SK-N-DZ (cell line): ENCODE measurements around the gene ARRDC2. TPM values are rescaled to one million over a fixed set of nuclear protein-coding genes. Genes with fewer than 3 reads are reported as not detected.
"Not testable (repeated sequence)": the region's sequence is repeated elsewhere in the genome, so short reads cannot be mapped to it uniquely, and the experiment has no call there.

Source experiments
- DNase-seq: peaks from one replicate; pipeline ENCODE4 v3.0.0-alpha.2; 2015; ENCODE audit warnings: low spot score
- polyA plus RNA-seq, 2 experiments: library from polyadenylated mRNA; depleted of rRNA; stranded (reverse); fragments of >200 nt; gene quantifications; 2 replicates each; pipeline ENCODE4 v1.2.3, GENCODE V29; 2014

Gene ARRDC2
- polyA plus RNA-seq (2014; cell fraction: cytosol; rRNA removed): 3.1 and 3.6 TPM in 2 replicates
- polyA plus RNA-seq (2014; cell fraction: nucleus; rRNA removed): 3.2 and 18.3 TPM in 2 replicates

DNA sequence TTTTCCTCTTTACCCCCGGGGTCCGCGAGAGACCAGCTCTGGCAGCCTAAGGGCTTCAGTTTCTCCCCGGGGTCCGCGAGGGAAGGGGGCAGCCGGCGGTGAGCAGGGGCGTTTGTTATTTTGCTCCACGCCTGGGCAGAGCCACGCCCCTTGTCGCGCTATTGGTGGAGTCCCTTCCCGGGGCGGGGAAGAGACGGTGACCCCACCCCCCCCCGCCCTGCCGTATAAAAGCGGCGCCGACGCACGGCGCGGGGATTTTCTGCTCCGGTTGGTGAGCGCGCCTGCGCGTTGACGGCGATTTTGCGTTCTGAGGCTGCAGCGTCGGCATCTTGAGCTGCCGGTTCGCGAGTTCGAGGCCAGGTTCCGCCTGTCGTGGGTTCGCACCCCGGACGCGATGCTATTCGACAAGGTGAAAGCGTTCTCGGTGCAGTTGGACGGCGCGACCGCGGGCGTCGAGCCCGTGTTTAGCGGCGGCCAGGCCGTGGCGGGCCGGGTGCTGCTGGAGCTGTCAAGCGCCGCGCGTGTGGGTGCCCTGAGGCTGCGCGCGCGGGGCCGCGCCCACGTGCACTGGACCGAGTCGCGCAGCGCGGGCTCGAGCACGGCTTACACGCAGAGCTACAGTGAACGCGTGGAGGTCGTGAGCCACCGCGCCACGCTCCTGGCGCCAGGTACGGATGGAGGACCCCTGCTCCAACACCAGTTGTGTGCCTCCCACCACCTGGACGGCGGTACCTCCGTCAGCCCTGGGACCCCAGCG, at the start of gene ARRDC2:
Gene ARRDC2, plus strand, starts transcription at position 254 of the 757 bp plus-strand sequence. Its CDS starts 141 bp downstream, at position 395.
- peak; percentile 86 for DNase-seq

DNA sequence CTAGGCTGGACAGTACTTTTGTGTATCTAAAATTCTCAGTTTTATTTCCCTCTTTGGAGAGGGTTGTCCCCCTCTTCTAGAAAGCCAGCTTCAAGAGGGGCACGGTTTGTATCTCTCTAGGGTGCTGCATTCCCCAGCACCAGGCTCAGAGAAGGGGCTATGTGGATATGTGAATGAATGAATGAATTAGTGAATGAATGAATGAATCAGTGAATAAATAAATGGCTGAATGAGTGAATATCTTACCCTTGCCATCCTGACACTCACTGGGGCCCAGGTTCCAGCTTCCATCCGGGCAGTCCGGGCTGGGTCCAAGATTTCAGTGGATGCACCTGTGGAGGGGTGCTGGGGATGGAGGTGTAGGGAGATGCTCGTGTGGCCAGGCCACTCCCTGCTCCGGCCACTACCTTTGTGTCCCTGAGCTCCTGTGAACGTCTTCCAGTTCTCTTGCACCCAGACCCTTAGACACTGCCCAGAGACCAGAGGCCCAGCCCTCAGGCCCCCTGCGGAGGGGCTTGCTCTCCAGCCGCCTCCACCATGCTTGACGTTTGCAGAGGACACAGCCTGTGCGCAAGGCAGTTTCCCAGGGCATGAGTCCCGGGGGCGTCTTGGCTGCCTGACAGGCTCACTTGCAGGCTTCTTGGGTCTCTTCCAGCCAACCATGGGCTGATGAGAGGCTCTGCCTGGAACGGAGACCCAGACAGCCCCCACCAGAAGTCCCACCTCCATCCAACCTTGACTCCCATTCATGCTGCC, 43.9 kb upstream of the ARRDC2 start:
- DNase-seq: no peak

DNA sequence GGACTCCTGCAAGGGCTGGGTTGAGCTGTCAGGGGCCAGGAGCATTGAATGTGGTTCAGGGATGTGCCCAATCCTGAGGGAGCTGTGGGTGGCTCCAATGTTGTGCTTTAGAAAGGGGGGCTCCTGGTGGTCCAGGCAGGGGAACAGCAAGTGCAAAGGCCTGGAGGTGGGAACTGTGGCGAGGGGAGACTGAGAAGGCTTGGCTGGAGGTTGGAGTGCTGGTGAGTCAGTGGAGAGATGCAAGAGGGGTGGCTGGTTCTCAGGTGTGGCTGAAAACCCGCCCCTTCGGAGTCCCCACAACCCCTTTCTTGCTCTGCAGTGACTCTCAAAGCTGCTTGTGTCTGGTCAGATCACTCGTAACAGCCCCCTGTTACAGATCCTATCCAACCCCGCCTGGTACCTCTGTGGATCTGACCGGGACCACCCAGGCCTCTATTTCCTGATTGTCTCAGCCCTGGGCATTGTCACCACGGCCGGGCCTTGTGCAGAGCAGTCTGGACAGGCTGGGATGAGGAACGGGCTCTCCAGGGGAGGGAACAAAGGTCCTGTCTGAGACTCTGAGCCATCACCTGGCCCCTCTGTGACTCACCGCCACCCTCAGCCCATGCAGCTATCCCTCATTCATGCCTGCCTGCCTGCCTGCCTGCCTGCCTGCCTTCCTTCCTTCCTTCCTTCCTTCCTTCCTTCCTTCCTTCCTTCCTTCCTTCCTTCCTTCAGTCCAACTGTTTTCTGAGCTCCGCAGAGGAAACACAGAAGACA, 42.4 kb upstream of the ARRDC2 start:
- no peak for DNase-seq

DNA sequence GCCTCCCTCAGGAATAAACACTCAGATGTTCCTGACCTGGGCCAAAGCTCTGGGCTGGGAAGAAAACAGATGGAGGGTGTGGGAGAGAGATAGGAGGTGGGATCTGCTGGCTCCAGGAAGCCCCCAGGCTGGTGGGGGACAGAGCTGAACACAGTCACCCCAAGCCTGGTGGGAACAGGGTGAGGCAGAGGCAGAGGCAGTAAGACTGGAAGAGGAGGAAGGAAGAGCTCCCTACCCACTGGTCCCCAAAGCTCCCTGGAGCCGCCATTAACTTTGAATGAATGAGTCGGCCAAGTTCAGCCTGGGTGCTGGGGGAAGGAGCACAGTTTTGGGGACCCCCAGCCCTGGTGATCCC, 41.9 kb upstream of the ARRDC2 start:
- no peak for DNase-seq

DNA sequence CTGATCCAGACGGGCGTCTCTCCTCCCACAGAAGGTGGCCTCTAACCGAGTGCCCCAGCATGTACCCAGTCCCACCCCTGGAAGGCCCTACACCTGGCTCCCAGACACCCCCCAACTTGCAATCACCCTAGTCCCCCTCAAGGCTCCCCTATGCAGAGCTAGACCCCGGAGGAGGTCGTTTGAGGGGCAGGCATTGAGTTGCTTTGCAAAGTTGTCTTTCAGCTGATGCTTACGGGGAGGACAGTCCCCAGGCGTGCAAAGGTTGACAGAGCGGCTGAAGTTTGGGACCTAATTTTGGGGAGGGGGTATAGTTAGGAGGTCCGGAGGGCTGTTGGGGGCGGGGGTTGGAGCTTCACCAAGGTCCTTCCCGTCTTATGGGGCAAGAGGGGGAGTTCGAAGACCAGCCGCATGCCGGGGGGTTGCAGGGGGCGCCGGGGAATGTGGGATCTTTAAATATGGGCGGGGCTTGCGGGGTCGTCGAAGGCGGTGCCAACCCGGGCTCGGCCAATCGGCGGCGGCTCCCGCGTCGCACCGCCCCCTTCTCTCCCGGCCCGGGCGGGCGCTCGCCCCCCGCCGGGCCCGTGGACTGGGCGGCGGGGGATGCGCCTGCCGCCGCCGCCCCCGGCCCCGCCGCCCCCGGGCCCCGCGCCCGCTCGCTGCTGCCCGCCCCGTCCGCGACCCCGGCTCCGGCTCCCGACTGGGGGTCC, 41.3 kb upstream of the ARRDC2 start, which contains the start of gene KCNN1:
Gene KCNN1, plus strand, starts transcription at position 558 of the 707 bp plus-strand sequence. CDS start 6,782 bp downstream, outside the sequence.
- DNase-seq: no peak

DNA sequence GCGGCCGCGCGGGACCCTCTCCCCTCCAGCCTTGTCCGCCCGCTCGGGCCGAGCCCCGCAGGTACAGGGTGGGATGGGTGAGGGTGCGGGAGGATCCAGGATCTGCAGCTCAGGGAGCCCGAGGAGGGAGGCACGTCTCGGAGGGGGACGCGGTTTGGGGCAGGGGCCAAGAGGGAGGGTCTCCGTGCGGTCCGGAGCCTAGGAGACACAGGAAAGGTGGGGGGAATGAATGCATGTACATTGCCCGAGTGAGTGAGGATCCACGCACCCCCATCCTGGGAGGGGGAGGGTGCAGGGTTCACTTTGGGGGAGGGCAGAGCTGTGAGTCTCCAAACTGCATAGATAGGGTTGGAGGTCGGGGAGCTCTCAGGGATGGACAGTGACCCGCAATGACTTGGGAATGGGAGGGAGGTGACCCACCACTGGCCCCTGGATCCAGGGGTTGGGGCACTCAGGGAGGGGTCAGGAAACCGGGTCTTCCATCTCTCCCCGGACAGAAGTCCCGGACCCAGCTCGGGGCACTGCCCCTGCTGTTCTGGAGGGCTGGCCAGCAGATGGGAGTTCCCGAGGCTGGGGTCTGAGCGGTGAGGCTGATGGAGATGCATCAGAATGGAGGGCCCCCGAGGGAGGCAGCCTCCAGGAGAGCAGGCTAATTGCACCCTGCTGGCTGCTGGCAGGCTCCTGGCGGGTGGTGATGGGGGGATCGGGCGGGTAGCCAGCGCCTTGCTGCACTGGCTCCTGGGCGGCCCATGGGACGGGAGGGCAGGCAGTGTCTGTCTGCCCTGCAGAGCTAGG, 40.5 kb upstream of the ARRDC2 start:
- no peak for DNase-seq

DNA sequence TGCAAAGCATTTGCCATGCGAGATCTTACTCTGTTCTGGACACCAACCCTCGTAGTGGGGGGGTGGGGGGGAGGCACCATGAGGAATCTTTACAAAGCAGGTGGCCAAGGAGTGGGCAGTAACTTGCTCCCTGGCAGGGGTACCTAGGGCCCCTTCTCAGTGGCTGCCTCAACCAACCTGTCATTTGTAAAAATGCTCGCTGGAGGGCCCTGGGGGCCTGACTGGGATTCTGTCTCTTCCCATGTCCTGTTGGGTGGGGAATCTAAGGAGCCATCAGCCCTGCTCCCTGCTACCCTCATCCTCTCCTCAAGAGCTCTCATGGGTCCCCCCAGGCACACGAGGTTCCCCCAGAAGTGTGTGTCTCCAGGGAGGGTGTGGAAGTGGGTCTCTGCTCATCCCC, 39.6 kb upstream of the ARRDC2 start:
- DNase-seq: no peak

DNA sequence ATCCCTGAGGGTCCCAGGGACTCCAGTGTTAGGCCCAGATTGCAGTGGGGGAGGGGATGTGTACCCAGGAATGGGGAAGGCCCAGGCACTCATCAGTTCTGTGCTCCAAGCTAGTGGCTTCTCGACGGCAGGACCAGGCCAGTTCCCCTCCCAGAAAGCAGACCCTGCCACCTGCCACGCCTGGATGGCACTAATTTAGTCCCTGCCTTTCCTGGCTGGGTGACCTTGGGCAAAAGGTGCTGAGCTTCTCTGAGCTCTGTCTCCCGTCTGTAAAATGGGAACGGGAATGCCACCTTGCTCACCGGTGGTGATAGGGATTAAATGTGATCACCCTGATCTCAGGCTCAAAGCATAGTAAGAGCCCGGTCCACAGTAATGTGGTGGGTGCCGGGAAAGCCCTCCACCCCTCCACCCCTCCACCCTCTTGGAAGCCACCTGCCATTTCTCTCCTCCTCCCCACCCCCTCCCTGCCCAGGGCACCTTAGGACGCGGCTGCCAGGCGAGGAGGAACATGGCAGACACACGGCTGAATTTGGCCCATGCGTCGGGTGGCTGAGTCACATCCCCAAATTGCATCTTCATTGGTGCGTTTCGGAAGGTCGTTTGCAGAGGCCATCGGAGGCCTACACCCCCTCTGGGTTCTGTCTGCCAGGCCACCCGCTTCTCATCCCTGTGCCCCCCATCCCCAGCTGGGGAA, 38.7 kb upstream of the ARRDC2 start:
- no peak for DNase-seq

DNA sequence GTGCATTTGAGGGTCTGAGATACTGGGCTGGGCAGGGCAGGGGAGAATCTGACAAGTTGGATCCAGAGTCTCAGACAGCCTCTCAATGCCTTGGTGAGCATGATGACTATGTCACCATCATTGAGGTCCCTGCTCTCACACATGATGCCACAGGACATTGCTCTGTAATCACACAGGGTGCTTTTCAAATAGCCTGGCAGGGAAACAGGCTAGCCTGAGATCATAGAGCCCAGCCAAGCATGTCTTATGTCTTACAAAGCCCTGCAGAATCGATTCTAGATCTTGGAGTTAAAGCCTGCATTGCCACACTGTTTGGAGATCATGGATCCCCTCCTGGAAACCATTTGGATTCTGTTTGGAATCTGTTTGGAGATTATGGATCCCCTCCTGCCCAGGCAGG, 35.7 kb upstream of the ARRDC2 start:
- DNase-seq: no peak

DNA sequence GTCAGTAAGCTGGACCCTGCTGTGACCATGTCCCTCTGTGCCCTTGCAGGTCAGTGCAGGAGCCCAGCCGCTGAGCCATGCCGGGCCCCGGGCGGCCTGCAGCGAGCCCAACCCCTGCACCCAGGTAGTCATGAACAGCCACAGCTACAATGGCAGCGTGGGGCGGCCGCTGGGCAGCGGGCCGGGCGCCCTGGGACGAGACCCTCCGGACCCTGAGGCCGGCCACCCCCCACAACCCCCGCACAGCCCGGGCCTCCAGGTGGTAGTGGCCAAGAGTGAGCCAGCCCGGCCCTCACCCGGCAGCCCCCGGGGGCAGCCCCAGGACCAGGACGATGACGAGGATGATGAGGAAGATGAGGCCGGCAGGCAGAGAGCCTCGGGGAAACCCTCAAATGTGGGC, 34.2 kb upstream of the ARRDC2 start:
- no peak for DNase-seq

DNA sequence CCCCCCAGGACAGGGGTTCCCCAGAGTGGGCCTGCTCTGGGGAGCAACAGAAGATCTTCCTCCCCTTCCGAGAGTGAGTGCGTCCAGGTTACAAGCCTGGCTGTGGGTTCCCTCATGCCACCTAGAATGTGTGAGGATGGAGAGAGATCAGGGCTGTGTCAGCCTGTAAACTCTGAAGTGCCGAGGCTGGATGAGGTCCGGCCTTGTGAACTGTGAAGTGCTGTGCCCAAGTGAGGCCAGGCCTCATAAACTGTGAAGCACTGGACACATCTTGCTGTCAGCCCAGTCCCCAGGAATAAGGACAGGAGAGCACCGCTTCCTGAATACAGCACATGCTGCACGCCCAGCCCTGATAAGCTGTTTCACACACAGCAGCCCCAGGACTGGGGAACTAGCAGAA, 33.4 kb upstream of the ARRDC2 start:
- no peak for DNase-seq

DNA sequence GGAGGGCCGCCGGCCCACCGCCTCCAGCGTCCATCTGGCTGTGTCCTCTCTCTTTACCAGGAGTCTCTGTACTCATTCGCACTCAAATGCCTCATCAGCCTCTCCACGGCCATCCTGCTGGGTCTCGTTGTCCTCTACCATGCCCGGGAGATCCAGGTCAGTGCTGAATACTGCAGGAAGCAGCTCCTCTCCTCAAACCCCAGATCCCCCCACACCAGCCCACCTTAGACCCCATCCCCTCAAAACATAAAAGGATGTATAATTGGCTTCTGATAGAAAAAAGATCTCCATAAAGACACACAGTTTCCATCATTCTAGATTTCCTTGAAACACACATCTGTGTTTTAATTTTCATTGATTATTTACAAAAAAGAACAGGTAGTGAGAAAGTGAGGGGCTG, 32.9 kb upstream of the ARRDC2 start:
- no peak for DNase-seq

DNA sequence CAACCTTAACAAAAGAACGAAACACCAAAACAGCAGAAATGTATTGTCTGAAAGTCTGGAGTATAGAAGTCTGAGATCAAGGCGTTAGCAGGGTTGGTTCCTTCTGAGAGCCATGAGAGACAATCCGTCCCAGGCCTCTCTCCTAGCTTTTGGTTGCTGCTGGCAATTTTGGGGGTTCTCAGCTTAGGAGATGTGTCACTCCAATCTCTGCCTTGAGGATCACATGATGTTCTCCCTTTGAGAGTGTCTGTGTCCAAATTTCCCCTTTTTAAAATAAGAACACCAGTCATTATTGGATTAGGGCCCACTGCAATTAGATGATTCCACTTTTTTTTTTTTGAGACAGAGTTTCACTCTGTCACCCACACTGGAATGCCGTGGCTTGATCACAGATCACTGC, 30.9 kb upstream of the ARRDC2 start:
- DNase-seq: no peak

DNA sequence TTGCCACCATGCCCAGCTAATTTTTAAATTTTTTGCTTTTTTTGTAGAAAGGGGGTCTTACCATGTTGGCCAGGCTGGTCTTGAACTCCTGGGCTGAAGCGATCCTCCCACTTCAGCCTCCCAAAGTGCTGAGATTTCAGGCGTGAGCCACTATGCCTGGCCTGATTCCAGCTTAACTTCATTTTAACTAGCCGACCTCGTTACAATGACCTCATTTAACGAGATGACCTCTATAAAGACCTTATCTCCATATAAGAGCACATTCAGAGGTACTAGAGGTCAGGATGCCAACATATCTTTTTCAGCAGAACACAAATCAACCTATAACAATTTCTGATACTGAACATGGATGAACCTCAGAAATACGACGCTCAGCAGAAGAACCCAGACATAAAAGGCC, 30.5 kb upstream of the ARRDC2 start:
- no peak for DNase-seq

DNA sequence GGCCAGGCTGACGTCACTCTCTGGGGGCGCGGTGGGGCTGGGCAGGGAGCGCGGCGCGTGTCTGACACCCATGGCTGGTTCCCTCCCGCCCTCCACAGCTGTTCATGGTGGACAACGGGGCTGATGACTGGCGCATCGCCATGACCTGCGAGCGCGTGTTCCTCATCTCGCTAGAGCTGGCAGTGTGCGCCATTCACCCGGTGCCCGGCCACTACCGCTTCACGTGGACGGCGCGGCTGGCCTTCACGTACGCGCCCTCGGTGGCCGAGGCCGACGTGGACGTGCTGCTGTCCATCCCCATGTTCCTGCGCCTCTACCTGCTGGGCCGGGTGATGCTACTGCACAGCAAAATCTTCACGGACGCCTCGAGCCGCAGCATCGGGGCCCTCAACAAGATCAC, 26.4 kb upstream of the ARRDC2 start:
- no peak for DNase-seq

DNA sequence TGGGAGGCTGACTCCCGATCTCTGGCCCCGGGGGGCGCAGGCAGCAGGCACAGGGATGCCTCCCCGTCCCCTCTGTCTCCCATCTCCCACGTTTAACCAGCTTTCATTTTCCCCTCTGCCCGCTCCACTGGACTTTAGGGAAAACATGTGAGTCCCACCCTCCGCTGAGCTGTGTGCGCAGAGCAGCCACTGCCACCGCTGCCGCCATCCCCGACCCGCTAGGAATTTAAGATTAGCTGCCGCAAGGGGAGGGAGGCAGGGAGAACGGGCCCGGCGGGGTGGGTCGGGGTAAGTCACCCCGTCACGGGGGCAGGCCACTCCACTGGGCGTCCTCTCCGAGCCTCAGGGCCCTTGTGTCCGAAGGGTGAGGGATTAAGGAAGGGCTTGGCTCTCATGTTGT, 25.5 kb upstream of the ARRDC2 start:
- DNase-seq: no peak

DNA sequence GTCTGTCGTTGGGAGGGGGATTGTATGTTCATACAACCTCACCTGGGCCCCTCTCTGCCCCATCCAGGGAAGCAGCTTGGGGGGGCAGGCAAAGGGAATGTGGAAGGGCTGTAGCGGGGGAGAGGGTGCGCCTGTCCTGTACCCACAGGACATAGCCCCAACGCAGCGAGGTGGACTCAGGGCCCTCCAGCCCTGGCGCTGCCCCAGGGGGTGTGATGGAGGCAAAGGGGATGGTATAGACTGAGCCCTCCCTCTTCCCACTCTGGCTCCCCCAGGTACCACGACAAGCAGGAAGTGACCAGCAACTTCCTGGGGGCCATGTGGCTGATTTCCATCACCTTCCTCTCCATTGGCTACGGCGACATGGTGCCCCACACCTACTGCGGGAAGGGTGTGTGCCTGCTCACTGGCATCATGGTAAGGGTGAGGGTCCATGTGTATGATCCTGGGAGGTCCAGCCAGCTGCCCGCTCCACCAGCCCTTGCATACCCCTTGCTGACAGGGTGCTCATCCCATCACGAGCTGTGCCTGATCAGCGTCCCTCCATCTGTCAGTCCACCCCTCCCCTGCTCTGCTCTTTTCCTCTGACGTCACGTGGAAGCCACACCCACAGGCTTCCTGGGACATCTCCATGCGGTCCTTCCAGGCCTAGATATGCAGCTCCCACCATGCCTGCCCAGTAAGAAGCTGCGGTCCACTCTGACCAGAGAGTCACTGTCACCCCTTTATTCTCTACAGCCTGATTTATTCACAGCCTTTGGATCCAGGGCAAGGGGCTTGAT, 22.7 kb upstream of the ARRDC2 start:
- no peak for DNase-seq

DNA sequence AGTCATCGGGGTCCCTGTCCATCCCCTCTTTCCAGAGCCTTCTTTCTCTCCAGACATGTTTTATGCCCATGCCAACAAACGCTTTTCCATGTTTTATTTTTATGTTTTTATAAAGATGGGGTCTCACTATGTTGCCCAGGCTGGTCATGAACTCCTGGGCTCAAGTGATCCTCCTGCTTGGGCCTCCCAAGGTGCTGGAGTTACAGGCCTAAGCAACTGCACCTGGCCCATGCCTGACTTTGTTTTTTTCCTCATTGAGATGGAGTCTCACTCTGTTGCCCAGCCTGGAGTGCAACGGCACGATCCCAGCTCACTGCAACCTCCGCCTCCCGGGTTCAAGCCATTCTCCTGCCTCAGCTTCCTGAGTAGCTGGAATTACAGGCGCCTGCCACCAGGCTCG, 21.4 kb upstream of the ARRDC2 start:
- DNase-seq: not testable (repeated sequence)

DNA sequence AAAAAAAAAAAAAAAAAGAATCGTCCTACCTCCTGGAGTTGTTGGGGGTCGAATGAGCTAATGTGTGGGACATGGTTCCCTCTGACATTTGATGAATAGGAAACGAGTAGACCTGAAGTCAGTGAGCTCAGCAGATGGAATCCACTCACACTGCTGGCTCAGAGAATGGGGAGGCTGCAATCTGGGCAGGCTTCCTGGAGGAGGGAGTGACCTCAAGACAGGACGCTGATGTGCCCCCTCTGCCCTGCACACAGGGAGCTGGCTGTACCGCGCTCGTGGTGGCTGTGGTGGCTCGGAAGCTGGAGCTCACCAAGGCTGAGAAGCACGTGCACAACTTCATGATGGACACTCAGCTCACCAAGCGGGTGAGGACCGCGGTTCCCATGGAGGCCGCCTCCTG, 19.8 kb upstream of the ARRDC2 start:
- DNase-seq: no peak
